HG02759 (cell line): ENCODE measurements around the gene DLX2.

ENCODE experiments used
- ATAC-seq: cut with Tn5 transposase; IDR thresholded peaks from one replicate; pipeline ENCODE4 v1.9.1; 2021; ENCODE audit warnings: mild to moderate bottlenecking, moderate library complexity; ENCODE audit not compliant: unreplicated experiment

DLX2 gene

GRCh38 chr2:172094294-172095145 lies 8.2 kb downstream of the DLX2 start:
- ATAC-seq: no peak

- no peak for ATAC-seq
Observed at GRCh38 chr2:172093416-172094293, 9.0 kb downstream of the DLX2 start.

- no peak for ATAC-seq
Observed at GRCh38 chr2:172092716-172093415, 9.8 kb downstream of the DLX2 start.

GRCh38 chr2:172091761-172092566 lies 10.7 kb downstream of the DLX2 start:
- ATAC-seq: no peak

DNA sequence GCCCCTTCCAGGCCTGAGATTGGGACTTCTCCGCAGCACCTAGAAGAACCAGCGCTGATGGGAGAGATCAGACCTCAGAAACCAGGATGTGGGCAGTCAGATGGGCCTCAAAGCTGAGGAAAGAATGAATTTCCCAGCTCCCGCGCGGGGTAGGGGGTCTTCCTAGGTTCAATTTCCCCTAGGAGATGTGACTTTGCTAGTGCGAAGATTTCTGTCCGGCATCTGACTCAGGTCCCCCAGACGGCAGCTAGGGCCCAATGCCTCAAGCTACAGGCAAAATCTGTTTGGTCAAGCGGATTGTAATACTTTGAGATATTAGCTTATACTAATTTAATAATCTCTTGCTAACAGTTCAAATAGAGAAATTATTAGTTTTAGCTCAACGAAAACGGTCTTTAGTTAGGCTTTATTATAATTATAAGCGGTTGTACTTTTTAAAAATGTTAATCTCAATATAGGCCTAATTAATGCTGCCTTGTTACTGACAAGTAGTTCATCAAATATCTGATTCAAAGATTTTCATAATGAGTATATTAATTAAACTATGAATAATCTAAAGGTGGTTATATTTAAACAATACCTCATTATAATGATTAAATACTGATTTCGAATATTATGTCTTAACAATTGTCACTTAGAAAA lies 11.6 kb downstream of the DLX2 start:
- no peak for ATAC-seq

GRCh38 chr2:172090044-172090961 lies 12.4 kb downstream of the DLX2 start:
- no peak for ATAC-seq

DNA sequence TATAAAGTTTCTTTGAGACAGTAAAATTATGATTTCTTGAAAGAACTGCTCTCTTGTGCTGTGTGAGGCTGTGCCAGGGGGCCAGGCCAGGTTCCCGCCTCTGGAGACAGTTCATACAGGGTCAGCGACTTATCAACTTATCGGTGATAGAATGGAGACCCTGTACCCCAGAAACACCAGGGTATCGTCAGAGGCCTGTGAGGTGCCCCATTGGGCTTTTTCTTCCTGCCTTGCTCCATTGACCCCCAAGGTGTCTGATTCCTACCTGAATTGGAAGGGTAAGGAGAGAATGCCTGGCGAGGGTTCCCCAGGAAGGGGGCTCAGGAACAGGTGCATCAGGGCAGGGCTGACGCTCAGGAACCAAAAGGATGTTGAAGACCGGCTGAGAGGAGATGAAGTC lies 13.1 kb downstream of the DLX2 start:
- no peak for ATAC-seq

DNA sequence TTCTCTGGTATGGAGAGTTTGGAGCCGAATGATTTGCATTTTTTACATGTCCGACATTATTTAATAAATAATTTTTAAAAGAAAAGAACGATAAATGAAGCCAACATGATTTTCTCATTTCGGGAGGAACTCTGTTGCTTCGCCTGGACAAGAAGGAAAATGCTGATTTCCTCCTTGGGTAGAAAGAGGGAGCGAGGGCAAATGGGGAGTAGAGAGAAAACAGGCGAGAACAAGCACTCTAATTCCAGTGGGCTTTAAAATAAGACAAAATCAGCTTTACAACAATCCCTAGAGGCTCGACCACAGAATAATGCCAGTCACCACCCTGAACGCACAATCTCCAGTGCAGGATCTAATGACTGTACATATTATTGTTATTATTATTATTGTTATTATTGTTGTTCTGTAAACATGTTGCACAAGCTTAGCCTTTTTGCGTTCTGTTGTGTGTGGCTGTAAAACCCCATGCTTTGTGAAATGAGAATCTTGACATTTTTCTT lies 13.6 kb downstream of the DLX2 start:
- ATAC-seq: no peak

- no peak for ATAC-seq
Observed at GRCh38 chr2:172088245-172089004, 14.3 kb downstream of the DLX2 start.

DNA sequence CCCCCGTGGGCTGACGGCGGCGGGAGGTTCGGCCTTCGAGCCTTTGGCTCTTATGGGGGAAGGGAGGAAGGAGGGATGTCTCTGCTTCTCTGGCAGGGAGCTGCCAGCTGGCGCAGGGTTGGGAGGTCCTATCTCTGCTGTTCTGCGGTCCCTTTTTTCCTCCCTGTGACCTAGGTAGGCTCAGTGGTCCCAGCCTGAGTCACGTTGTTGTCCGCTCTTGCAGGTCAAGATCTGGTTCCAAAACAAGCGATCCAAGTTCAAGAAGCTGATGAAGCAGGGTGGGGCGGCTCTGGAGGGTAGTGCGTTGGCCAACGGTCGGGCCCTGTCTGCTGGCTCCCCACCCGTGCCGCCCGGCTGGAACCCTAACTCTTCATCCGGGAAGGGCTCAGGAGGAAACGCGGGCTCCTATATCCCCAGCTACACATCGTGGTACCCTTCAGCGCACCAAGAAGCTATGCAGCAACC lies 14.9 kb downstream of the DLX2 start:
- no peak for ATAC-seq

- ATAC-seq: no peak
Observed at GRCh38 chr2:172087207-172087779, 15.4 kb downstream of the DLX2 start.

- ATAC-seq: no peak
Observed at GRCh38 chr2:172086241-172087206, 16.2 kb downstream of the DLX2 start.

DNA sequence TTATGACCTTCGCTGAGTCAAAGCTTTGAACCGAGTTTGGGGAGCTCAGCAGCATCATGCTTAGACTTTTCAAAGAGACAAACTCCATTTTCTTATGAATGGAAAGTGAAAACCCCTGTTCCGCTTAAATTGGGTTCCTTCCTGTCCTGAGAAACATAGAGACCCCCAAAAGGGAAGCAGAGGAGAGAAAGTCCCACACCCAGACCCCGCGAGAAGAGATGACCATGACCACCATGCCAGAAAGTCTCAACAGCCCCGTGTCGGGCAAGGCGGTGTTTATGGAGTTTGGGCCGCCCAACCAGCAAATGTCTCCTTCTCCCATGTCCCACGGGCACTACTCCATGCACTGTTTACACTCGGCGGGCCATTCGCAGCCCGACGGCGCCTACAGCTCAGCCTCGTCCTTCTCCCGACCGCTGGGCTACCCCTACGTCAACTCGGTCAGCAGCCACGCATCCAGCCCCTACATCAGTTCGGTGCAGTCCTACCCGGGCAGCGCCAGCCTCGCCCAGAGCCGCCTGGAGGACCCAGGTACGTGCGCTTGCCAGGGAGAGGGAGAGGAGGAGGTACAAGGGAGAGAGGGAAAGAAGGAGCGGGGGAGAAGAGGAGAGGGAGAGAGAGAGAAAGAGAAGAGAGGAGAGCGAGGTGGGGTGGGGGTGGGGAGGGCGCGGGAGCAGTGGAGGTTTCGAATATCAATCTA lies 17.1 kb downstream of the DLX2 start, which contains the start of gene DLX1:
Gene DLX1, plus strand, starts transcription at position 48 of the 700 bp plus-strand sequence. Its CDS starts 171 bp downstream, at position 219.
- ATAC-seq: peak; percentile 19

DNA sequence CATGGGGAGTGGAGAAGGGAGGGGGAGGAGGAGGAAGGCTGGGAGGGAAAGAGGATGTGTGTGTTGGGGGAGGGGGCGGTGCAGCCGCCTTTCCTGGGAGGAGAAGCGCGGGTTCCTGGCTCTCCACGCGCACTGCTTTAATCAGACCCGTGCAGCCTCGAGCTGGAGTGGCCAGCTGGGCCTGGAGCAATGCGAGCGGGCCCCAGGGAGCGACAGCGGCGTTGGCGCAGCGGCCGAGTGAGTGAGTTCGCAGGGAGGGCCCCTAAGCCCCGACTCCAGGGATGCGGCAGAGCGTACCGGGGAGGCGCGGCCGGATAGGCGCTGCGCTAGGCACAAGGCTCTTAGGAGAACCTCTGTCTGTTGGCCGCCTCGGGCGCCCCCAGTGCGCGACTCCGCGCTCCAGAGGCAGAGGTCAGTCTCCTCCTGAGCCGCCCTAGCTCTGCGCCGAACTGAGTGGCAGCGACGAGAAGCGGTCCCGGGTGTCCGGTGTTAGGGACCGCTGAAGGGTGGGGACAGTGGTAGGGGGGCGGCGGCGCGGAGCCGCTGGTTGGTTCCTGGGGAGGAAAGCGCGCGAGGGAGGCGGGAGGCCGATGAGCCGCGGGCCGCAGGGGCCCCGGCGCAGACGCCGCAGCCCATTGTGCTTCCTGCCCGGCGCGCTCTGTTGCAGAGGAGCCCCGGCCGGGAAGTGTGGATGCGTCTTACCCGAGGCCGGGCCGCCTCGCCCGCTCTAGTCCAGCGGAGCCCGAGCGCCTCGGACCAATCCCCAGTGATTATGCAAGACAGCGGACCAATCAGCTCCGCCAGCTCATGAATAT lies 17.8 kb downstream of the DLX2 start:
- peak; percentile 92 for ATAC-seq

DNA sequence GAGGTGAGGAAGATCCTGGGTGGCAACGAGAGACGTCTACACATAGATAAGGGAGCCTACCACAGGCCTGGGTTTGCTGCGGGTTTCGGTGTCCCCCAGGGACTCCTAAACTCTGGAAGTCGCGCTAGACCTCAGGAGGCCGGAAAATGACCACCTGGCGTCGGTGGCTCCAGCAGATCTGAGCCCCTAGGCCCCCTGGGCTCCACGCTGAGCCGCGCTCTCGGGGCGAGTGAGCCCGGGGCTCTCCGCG lies 18.4 kb downstream of the DLX2 start:
- ATAC-seq: no peak
